NT2/D1 (cell line): Measurements from ENCODE around the gene PRKAR2B.

Experiments
- DNase-seq: peaks from one replicate; pipeline ENCODE4 v3.0.0-alpha.2; 2011; ENCODE audit warnings: low read depth, low spot score
- H3K27me3 ChIP-seq: 2 replicates; pipeline ENCODE4 v1.6.0; 2011; ENCODE audit warnings: mild to moderate bottlenecking; ENCODE audit not compliant: insufficient read length, insufficient read depth
- H3K36me3 ChIP-seq: 2 replicates; pipeline ENCODE4 v1.6.1; 2011; ENCODE audit warnings: mild to moderate bottlenecking, low read length, mixed read lengths; ENCODE audit not compliant: insufficient read depth, insufficient read length
- H3K4me1 ChIP-seq: 2 replicates; pipeline ENCODE4 v1.5.1; 2011; ENCODE audit not compliant: insufficient read depth, insufficient read length
- H3K4me3 ChIP-seq: 2 replicates; pipeline ENCODE4 v1.5.1; 2011; ENCODE audit warnings: low read depth; ENCODE audit not compliant: insufficient read length
- H3K9ac ChIP-seq: 2 replicates; pipeline ENCODE4 v1.6.0; 2011; ENCODE audit warnings: low read depth; ENCODE audit not compliant: insufficient read length
- H3K9me3 ChIP-seq: 2 replicates; pipeline ENCODE4 v1.5.1; 2011; ENCODE audit warnings: mild to moderate bottlenecking, low read length; ENCODE audit not compliant: insufficient read depth
- SUZ12 ChIP-seq: IDR thresholded peaks from 2 replicates; pipeline ENCODE4 v1.6.1; 2011; ENCODE audit not compliant: insufficient read length, insufficient read depth; ENCODE audit errors: extremely low read depth
- YY1 ChIP-seq: IDR thresholded peaks from 2 replicates; pipeline ENCODE4 v1.6.1; 2011; ENCODE audit not compliant: insufficient read length, insufficient read depth
- ZNF274 ChIP-seq: IDR thresholded peaks from 2 replicates; pipeline ENCODE4 v1.6.1; 2011; ENCODE audit warnings: mild to moderate bottlenecking, low read depth, low read length

The PRKAR2B gene

DNA sequence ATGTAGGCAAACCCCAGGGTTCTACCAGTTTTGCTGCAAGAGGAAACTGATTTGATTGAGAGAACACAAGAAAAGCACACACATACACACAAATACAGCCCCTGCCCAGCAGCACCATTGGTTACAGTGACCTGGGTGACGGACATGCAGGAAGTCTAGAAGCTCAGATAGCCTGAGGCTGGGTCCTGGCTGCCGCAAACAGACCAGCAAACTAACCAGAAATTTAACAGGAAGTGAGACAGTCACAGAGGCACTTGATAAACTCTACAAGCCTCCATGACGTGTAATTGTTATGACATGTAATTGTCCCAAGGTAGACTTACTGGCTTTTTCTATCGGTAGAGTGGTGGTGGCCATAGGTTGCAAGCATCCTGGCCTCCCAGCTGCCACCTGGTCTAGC is 58.9 kb downstream of the PRKAR2B start:
- peaks cover 14% of the 10 kb centered on the region; the same call in 1 of the 2 replicates for H3K9me3 ChIP-seq
- H3K4me1 ChIP-seq, result no peaks in the 10 kb centered on the region

DNA sequence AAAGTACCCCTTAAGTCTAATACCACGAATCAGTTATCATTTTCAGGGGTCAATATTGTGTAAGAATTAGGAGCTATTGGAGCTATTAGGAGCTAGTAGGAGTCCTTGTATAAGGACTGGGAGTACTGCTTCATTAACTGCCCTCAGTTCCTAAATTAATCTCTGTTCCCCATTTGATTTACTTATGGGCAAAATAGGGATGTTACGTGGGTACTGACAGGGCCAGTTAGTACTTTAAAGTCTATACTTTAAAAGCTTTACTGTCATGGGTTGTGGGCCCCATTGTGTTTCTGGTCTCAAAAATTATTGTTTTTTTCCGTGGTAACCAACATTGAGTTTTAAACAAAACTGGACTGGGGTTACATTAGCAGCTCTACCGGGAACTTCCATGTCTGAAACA is 60.3 kb downstream of the PRKAR2B start:
- no peaks in the 10 kb centered on the region for H3K27me3 ChIP-seq
- TF ChIP-seq SUZ12 (no peak), ZNF274 (no peak)

More for the DNA sequence above, 58.9 kb downstream of the PRKAR2B start:
- H3K4me3 ChIP-seq, result no peak overlapping the region
- no peak overlapping the region for H3K9ac ChIP-seq
- no peaks in the 10 kb centered on the region for H3K27me3 ChIP-seq
- no peaks in the 10 kb centered on the region for H3K36me3 ChIP-seq
- no peak for DNase-seq
- TF ChIP-seq ZNF274, result no peak
- TF ChIP-seq YY1, result no peak
- no peak for TF ChIP-seq SUZ12

DNA sequence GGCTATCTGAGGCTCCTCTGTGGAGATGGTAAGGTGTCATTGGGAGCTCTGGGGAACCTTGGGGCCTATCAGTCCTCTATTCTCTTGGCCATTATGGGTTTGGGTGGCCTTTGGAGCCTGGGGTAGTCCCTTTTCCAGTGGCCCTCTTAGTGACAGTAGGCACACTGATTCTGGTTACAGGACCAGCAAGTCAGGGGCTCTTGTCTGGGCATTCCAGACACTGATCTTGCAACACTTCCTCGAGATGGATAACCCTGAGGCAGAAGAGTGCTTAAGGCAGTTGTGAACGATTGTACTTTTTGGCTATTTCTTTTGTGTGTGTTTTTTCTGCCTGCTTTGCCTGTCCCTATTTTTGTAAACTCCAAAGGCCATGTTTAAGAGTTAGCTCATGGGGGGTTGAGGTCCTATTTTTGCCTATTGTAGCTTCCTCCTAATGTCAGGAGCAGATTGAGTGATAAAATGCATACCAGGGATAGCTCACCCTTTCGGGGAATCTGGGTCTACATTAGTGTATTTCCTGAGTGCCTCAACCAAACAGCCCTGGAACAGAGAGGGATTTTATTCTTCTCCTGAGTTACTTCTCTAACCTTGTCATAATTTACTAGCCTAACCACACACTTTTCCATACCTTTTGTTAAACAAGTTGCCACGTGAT is 61.2 kb downstream of the PRKAR2B start:
- TF ChIP-seq ZNF274 (no peak), SUZ12 (no peak), YY1 (no peak)
- Histone ChIP-seq H3K9ac (no peak overlapping the region), H3K4me3 (no peak overlapping the region), H3K27me3 (no peaks in the 10 kb centered on the region), H3K9me3 (no peaks in the 10 kb centered on the region; the same call in 1 of the 2 replicates), H3K4me1 (no peaks in the 10 kb centered on the region), H3K36me3 (no peaks in the 10 kb centered on the region)
- no peak for DNase-seq

More for the DNA sequence above, 60.3 kb downstream of the PRKAR2B start:
- DNase-seq, result no peak
- Histone ChIP-seq H3K4me1 (no peaks in the 10 kb centered on the region), H3K9ac (no peak overlapping the region), H3K4me3 (no peak overlapping the region), H3K36me3 (no peaks in the 10 kb centered on the region), H3K9me3 (peaks cover 7% of the 10 kb centered on the region; the same call in 1 of the 2 replicates)

DNA sequence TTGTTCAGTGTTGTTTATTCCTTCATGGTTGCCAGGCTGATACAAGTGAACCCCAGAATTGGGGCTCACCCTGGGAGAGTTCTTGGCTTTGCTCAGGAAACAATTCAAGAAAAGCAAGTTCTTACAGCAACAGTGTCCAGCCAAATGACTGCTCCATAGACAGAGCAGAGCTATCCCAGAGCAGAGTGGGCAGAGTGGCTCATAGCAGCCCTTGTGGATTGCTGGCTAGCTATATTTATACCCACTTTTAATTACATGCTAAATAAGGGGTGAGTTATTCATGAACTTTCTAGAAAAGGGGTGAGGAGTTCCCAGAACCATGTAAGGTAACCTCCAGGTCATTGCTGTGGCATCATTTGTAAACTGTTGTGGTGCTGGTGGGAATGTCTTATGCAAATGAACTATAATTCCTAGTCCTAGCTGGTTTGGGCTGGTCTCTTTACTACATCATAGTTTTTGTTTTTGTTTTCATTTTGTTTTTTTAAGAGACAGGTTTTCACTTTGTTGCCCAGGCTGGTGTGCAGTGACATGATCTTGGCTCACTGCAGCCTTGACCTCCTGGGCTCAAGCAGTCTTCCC is 64.4 kb downstream of the PRKAR2B start:
- Histone ChIP-seq H3K4me1 (no peaks in the 10 kb centered on the region), H3K9ac (no peak overlapping the region), H3K4me3 (no peak overlapping the region), H3K36me3 (no peaks in the 10 kb centered on the region), H3K27me3 (no peaks in the 10 kb centered on the region), H3K9me3 (no peaks in the 10 kb centered on the region)
- DNase-seq, result no peak
- no peak for TF ChIP-seq YY1
- no peak for TF ChIP-seq SUZ12

DNA sequence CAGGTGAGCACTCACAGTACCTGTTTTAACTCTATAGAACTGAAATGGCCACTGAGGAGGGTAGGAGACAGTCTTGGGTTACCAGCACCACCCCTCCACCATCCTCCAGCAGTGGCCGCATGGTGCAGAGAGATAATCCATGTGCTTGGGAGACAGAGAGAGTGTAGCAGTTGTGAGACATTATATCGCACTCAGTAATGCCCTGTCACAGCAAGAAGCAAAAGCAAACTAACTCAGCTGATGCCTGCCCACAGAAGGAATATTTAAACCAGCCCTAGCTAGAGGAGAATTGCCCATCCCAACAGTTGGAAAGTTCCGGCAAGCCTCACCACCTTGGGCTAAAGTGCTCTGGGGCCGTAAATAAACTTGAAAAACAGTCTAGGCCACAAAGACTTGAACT is 65.5 kb downstream of the PRKAR2B start:
- H3K4me3 ChIP-seq, result no peak overlapping the region
- no peaks in the 10 kb centered on the region for H3K36me3 ChIP-seq
- no peak overlapping the region for H3K9ac ChIP-seq
- TF ChIP-seq ZNF274 (no peak), YY1 (no peak), SUZ12 (no peak)
- no peak for DNase-seq
- H3K9me3 ChIP-seq, result no peaks in the 10 kb centered on the region
- H3K27me3 ChIP-seq, result no peaks in the 10 kb centered on the region
- H3K4me1 ChIP-seq, result no peaks in the 10 kb centered on the region

DNA sequence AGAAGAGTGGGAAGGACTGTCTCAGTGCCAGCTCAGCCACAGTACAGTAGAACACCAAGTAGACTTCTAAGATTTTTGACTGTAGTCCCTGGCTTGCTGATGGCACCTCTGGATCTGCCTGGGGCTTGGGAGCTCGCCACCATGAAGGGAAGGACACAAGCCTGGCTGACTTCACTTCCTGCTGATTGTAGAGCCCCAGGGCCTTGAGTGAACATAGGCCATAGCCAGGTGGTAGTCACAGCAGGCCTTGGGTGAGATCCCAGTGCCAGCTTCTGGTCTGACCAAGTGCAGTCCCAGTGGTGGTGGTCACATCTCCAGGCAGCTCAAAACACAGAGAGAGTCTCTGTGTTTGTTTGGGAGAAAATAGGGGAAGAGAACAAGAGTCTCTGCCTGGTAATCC is 66.7 kb downstream of the PRKAR2B start:
- no peak for DNase-seq
- no peak overlapping the region for H3K9ac ChIP-seq
- H3K9me3 ChIP-seq, result no peaks in the 10 kb centered on the region
- H3K36me3 ChIP-seq, result no peaks in the 10 kb centered on the region
- no peak overlapping the region for H3K4me3 ChIP-seq
- H3K4me1 ChIP-seq, result no peaks in the 10 kb centered on the region
- TF ChIP-seq ZNF274 (no peak), SUZ12 (no peak), YY1 (no peak)
- no peaks in the 10 kb centered on the region for H3K27me3 ChIP-seq

DNA sequence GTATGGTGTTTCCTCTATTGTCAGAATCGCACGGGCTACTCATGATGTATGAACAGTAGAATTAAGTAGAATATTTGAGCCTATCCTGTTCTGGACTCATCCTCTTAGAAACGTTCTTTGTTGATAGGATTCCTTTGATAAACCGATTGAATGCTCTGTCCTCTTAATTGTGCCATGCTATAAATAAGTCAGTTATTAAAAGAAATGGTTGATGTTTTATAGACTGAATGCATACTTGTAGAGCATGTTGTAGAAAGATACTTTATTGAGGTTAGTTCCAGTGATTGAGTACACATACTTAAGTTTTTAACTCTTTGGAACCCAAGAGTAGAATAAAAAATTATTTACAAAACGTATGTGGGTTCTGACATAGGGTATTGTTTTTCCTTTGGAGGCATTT is 69.4 kb downstream of the PRKAR2B start:
- TF ChIP-seq SUZ12, result no peak
- TF ChIP-seq YY1, result no peak
- no peak for TF ChIP-seq ZNF274
- no peaks in the 10 kb centered on the region for H3K4me1 ChIP-seq

More for the DNA sequence above, 69.4 kb downstream of the PRKAR2B start:
- Histone ChIP-seq H3K4me3 (no peak overlapping the region), H3K9me3 (no peaks in the 10 kb centered on the region), H3K36me3 (no peaks in the 10 kb centered on the region), H3K9ac (no peak overlapping the region), H3K27me3 (no peaks in the 10 kb centered on the region)
- no peak for DNase-seq
